Activated CD4-positive, CD25-positive, alpha-beta regulatory T cell treated with anti-CD3 and anti-CD28 coated beads, Interleukin-2, amount 50 U/mL, for 24 hours (primary cell): ENCODE measurements around the gene NUDT2.
"Not testable (repeated sequence)": the region's sequence is repeated elsewhere in the genome, so short reads cannot be mapped to it uniquely, and the experiment has no call there.

ENCODE experiments used
- ATAC-seq, 2 donors: fragments of 150-1000 bp; cut with Tn5 transposase; one replicate each; pipeline ENCODE4 v1.10.0; 2021; ENCODE audit warnings: mild to moderate bottlenecking in 1 of 2, moderate library complexity in 1 of 2

The NUDT2 gene

DNA sequence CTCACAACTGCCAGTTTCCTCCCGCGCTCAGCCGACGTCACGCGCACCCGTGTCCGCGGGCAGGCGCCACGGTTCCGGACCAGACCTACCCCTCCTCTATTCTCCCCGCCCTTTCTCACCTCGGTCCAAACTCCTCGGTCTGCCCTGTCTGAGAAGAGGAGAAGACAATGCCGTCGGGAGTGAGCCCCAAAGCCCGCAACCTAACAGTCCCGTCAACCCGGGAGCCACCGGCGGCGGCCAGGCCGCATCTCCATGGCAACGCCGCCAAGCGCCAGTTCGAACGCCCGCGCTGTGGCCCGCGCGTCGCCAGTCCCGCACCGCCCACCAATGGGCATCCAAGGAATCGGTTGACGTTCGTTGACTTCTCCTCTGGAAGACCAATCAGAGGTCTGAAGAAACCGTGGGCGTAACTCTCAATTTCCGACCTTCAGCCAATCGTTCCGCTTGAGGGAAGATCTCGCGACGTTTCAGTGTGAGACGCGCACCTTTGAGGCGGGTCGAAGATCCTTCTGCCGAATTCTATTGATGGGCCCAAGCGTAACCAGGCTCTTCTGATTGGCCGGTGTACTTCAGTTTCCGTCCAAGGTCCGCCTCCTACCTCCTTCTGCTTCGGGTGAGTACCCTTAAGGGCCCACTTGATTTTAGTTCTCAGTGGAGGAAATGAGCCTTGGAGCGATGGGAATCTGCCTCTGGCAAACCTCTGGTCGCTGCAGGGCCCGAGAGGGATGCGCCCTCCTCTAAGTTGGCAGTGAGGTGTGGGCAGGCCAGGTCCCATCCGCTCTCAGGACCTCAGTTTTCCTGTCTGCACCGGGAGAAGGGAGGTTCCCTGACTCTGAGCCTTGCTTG lies at the start of gene NUDT2, which contains the start of gene KIF24:
TSS of gene NUDT2 (plus strand) at position 583 of the 846 bp plus-strand sequence. CDS start 9,471 bp downstream, outside the sequence.
TSS of gene KIF24 (minus strand) at position 282 of the 846 bp plus-strand sequence. CDS start 17,922 bp downstream, outside the sequence.
- peak; percentile 95 to 96 for ATAC-seq

DNA sequence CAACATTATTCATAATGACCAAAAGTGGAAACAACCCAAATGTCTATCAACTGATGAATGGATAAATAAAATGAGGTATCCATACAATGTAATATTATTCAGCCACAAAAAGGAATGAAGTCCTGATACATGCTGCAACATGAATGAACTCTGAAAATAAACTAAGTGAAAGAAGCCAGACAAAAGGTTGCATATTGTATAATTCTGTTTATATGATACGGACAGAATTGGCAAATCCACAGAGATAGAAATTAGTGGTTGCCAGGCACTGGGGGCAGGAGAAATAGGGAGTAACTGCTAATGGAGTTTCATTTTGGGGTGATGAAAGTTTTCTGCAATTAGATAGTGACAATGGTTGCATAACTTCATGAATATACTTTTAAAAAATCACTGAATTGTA lies 47.3 kb upstream of the NUDT2 start:
- ATAC-seq, result no peak

DNA sequence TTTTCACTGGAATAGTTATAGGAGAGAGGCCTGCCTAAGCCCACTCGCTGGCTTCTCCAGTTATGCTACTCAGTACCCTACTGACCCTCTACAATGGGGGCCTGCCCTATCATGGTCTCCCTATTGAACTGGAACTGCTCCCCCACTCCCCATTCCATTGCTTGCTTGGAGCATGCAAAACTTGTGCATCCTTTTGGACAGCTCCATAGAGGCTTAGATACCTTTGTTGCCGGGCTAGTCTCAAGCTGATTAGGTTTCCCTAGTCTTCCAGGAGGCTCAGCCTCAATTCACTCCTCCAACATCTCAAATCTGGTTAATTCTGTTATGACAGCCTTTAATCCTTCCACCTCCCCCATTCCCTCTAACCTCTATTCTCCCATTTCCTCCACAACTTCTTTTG lies 40.2 kb upstream of the NUDT2 start:
- no peak for ATAC-seq

DNA sequence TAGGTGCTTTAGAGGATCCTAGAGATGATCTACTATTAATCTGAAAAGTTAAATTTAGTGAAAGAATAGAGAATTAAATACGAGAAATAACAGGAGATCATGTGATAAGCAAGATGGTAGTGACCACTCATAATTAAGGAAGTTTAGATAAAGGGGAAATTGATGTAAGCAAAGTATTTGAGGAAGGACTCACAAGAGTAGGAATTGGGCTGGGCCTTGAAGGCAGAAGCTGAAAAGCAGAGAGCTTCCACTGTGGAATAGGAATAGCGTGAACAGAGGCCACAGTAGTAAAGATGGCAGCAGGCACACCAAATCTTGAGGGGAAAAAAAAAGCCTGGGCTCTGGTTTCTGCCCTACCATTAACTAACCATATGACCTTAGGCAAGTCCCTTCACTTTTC lies 38.3 kb upstream of the NUDT2 start:
- no peak for ATAC-seq

DNA sequence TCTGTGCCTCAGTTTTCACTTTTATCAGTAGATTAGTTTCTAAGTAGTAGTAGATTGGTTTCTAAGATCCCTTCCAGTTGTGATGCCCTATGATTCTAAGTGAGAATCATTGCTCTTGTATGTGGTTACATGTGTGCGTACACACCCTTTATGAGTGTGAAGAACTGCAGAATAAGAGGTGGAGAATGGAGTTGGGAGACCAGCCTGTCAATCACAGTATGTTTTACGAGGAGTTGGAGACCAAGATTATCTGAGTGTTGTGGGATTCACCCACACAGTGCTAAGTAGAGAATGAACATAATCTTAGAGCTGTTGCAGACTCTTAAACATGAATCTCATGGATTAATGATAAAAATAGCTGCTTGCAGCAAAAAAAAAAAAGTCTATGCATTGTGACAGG lies 37.9 kb upstream of the NUDT2 start:
- ATAC-seq, result no peak

DNA sequence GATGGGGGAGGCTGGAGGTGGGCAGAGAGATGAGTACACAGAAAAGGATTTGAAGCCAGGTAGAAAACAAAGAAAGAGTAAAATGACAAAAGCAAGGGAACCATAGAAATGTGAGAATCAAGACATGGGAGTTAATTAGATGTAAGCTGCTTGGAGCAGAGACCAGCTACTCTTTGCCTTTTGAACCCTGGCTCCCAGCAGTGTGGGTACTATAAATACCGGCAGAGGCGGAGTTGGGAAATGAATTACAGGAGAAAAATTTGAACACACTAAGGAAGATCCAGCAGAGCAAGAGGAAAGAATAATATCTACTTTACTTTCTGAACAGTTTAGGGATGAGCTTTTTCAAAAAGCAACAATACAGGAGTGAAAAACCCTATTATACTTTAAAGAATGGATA lies 36.8 kb upstream of the NUDT2 start:
- ATAC-seq, result no peak

DNA sequence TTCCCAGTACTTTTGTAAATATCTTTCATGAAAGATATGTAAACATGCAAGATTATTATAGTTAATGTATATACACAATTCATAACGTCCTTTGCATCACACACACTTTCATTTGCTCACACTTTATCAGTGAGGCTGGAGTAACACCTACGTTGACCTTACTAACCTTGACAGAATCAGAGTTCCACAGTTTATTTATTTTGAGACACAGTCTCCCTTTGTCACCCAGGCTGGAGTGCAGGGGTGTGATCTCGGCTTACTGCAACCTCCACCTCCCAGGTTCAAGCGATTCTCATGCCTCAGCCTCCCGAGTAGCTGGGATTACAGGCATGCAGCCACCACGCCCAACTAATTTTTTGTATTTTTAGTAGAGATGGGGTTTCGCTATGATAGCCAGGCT lies 28.3 kb upstream of the NUDT2 start:
- not testable (repeated sequence) for ATAC-seq

DNA sequence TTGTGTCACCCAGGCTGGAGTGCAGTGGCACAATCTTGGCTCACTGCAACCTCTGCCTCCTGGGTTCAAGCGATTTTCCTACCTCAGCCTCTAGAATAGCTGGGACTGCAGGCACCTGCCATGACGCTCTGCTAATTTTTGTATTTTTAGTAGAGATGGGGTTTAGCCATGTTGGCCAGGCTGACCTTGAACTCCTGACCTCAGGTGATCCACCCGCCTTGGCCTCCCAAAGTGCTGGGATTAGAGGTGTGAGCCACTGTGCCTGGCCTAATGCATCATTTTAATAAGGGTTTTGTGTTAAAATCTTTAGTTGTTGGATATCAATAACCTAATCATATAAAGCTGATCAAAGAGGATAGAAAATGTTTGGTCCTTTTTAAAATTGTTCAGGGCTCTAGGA lies 21.1 kb upstream of the NUDT2 start:
- ATAC-seq, result not testable (repeated sequence)

- ATAC-seq, result no peak
These were observed 19.2 kb upstream of the NUDT2 start for GRCh38 chr9:34310215-34310614.

GRCh38 chr9:34311499-34312185 lies 17.7 kb upstream of the NUDT2 start:
- ATAC-seq, result no peak

DNA sequence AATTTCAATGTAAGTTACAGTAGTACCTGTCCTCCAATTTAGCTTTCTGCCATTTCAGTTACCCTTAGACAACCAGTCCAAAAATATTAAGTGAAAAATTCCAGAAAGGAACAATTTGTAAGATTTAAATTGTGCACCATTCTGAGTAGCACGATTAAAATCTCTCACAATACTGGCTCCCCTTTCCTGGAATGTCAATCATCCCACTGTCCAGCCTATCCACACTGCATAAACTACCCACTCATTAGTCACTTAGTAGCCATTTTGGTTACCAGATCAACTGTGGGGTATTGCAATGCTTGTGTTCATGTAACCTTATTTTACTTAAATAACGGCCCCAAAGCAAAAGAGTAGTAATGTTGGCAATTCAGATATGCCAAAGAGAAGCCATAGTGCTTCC lies 11.9 kb upstream of the NUDT2 start:
- no peak for ATAC-seq

- ATAC-seq, result no peak
These were observed 11.1 kb upstream of the NUDT2 start for GRCh38 chr9:34318163-34318790.

DNA sequence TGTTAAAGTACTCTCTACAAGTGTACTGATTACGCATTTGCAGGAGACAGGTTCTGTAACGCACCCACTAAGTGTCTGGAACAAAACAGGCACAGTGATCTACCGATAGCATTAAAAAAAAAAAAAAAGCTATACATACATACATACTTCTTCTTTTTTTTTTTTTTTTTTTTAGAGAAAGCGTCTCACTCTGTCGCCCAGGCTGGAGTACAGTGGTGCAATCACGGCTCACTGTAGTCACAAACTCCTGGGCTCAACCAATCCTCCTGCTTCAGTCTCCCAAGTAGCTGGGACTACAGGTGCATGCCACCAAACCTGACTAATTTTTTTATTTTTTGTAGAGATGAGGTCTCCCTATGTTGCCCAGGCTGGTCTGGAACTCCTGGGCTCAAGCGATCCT lies 7.9 kb upstream of the NUDT2 start:
- no peak for ATAC-seq

- ATAC-seq, result no peak
These were observed 6.3 kb upstream of the NUDT2 start for GRCh38 chr9:34322899-34323591.

GRCh38 chr9:34326690-34327089 lies 2.7 kb upstream of the NUDT2 start:
- no peak for ATAC-seq

DNA sequence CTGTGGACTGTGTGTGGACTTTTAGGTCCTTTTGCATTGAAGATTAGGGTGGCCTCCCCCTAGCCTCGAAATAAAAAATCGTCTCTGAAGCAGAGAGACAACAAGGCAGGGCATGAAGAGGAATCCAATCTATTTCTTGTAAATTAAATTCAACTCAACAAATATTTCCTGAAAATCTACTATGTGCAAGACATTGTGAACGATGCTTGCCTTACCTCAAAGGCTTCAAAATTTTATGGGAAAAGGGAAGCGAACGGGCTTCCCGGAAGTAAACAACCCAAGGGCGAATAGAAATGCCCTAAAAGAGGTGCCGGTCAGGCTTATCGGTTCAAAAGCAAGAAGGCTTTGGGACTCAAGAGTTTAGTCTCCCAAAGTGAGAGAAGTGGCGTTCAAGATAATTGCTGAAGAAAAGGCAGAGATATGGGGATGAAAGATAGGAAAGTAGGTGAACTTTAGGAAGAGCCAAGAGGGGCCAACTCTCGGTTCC lies 826 bp upstream of the NUDT2 start:
- ATAC-seq, result no peak

- ATAC-seq, result no peak
These were observed 1.8 kb downstream of the NUDT2 start for GRCh38 chr9:34331196-34331595.

DNA sequence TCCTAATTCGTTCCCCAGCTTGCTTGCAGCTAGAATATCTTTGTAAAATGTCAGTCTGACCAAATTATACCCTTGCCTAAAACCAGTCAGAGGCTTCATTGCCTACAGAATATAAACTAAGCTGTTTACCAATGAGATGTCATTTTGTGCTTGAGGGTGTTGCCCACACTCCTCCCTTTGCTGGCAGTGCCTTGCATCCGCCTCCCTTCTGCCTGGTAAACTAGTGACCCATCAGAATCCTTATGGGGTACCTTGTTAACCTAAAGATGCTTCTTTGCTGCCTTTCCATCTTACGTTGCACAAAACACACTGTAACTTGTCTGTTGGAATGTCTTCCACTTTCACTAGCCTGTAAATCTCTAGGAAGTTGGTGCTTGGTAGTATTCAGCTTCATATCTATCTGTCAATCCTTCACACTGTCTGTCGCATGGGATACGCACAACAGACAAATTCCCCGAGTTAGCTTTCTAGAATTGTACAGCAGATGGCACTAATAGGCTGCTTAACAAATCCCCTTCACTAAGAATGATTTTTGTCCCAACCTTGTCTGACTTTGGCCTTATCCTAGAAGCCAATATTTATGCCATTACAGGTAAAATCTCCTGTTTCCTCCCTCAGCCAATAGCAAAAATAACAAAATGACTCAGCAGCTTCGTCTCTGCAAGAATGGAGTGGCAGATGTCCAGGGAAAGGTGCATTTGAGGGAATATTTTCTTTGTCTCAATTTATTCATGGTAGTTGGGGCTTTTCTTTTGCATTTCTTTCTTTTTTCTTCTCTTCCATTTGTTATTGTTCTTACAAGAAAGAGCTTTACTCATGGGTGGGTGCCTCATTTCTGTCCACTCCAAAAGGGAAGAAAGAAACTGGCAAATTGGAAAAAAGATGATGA lies 3.0 kb downstream of the NUDT2 start:
- ATAC-seq, result no peak

DNA sequence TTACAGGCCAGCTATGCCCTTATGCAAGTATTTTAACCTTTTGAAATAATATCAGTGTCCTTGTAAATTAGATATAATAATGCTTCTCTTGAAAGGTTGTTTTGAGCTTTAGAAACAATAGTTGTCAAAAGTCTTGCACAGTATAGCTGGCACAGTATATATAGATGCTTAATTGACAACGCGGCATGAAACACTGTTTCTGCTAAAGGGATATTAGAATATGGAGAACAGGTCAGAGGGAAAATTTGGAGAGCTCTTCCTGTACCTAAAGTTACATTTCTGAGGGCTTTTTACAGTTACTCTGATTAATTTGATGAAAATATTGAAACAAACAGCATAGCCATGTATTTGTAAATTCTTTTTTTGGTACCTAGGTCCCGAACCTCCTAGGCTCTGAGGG lies 4.5 kb downstream of the NUDT2 start:
- no peak for ATAC-seq

GRCh38 chr9:34334337-34334824 lies 5.0 kb downstream of the NUDT2 start:
- no peak for ATAC-seq

DNA sequence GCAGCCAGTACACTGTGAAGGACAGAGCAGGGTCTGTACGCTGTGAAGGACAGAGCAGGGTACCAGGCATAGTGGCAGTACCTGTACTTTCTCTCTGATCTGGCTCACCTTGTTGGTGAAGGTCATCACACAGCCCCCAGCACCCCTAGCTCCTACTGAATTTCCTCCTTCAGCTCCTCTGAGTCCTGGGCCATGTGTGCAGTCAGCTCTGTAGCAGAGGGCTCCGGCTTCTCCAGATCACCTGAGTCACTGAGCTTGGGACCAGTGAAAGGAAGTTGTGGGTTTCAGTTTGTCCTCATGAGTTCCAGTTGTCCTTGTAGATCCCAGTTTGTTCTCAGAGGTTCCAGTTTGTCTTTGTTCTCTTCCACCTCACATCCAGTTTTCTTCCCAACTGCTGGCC lies 5.5 kb downstream of the NUDT2 start:
- ATAC-seq, result no peak

DNA sequence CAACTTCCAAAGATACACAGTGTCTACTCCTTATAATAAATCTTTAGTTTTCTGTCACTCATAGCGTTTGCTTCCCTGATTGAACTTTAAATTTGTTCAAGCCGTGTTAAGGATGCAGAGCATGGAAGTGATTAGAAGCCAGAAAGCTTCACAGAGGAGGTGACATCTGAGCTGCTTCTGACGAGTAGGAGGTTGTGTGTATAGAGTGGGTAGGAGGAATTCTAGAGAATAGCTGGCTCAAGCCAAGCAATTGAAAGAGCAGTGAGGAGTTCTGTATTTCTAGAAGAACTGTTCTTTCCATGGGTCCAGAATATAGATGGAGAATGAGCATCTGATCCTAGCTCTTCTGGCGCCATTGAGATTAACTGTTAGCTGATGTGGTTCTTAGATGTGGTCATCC lies 6.0 kb downstream of the NUDT2 start:
- ATAC-seq, result no peak
